HepG2 (cell line): Measurements from ENCODE around the gene STARD13. TPM values are rescaled to one million over a fixed set of nuclear protein-coding genes. Genes with fewer than 3 reads are reported as not detected.

Source experiments
- ATAC-seq: fragments of 200-7000 bp; cut with Tn5 transposase; 3 replicates; pipeline ENCODE4 v1.9.1; 2020; ENCODE audit warnings: mild to moderate bottlenecking, moderate library complexity
- BruUV-seq: library from RNA; stranded (reverse); fragments of 400-500 nt; replicated peaks from 2 replicates; lab custom pipeline; 2021; lab: Mats Ljungman, UMichigan
- CTCF ChIA-PET: fragments of 300-600 bp; formaldehyde crosslinking; extraction: SDS; loops from one replicate; lab custom pipeline; 2021; ENCODE audit warnings: low total read pairs, inconsistent platforms, low intra/inter-chr PET ratio; lab: Yijun Ruan, JAX
- POLR2A ChIA-PET: fragments of 350-600 bp; sonication (Branson Sonifier 250); formaldehyde crosslinking; loops from one replicate; lab custom pipeline; 2020; ENCODE audit warnings: antibody characterized with exemption, inconsistent platforms; lab: Yijun Ruan, JAX
- DNase-seq: peaks from one replicate; pipeline ENCODE4 v3.0.0-alpha.2; 2015; ENCODE audit warnings: low spot score
- FAIRE-seq: peaks from 3 replicates; lab custom pipeline; 2011; peaks lifted over from hg19 to GRCh38; lab: Jason Lieb, UNC
- H2AFZ ChIP-seq: one replicate; pipeline ENCODE4 v1.6.1; 2011; ENCODE audit warnings: low read length, inconsistent platforms
- H3K27ac ChIP-seq: fragments of 300-600 bp; 3 replicates; pipeline ENCODE4 v1.8.0; 2011; ENCODE audit warnings: mixed run types, mild to moderate bottlenecking, mixed read lengths, low read length, inconsistent platforms; ENCODE audit not compliant: insufficient read depth; ENCODE audit errors: extremely low read length
- H3K27me3 ChIP-seq, 2 experiments: fragments of 200-600 bp in 1 of 2; 2 replicates in 1 of 2; 3 replicates in 1 of 2; pipeline versions ENCODE4 v1.6.0 to v1.8.0; 2011; ENCODE audit warnings: low read length in 2 of 2, mild to moderate bottlenecking in 2 of 2, moderate library complexity in 2 of 2, inconsistent platforms in 1 of 2; ENCODE audit not compliant: insufficient read depth in 2 of 2, control insufficient read depth in 1 of 2
- H3K36me3 ChIP-seq, 2 experiments: fragments of 200-600 bp in 1 of 2; replicated peaks in 1 of 2; 2 replicates in 1 of 2; 3 replicates in 1 of 2; pipeline versions ENCODE4 v1.5.1 to v1.8.0; 2011; ENCODE audit warnings: low read length in 2 of 2, inconsistent platforms in 1 of 2; ENCODE audit not compliant: insufficient read depth in 2 of 2, control insufficient read depth in 1 of 2
- H3K4me1 ChIP-seq: 2 replicates; pipeline ENCODE4 v1.5.1; 2012; ENCODE audit warnings: low read length, inconsistent platforms; ENCODE audit not compliant: insufficient read depth
- H3K4me2 ChIP-seq: 2 replicates; pipeline ENCODE4 v1.6.0; 2011; ENCODE audit warnings: low read depth, low read length, inconsistent platforms
- H3K4me3 ChIP-seq, 3 experiments: fragments of 200-600 bp in 1 of 3; sonication (generic), shearing (Covaris generic) in 1 of 3; replicated peaks in 1 of 3; 2 replicates each; pipeline ENCODE4 v1.5.1; 2011 to 2016; ENCODE audit warnings: low read length in 3 of 3, inconsistent platforms in 2 of 3, low read depth in 2 of 3, mild to moderate bottlenecking in 2 of 3, control low read depth in 1 of 3, mixed read lengths in 1 of 3; ENCODE audit not compliant: insufficient read depth in 1 of 3
- H3K79me2 ChIP-seq: one replicate; pipeline ENCODE4 v1.6.1; 2011; ENCODE audit warnings: low read length, inconsistent platforms; ENCODE audit not compliant: insufficient read depth
- H3K9ac ChIP-seq: 2 replicates; pipeline ENCODE4 v1.6.0; 2011; ENCODE audit warnings: mild to moderate bottlenecking, low read depth, low read length, inconsistent platforms; ENCODE audit not compliant: insufficient read depth
- H3K9me3 ChIP-seq: 2 replicates; pipeline ENCODE4 v1.5.1; 2012; ENCODE audit warnings: mild to moderate bottlenecking, low read length
- H4K20me1 ChIP-seq: 2 replicates; pipeline ENCODE4 v1.6.0; 2011; ENCODE audit warnings: inconsistent platforms, mild to moderate bottlenecking, low read length, moderate library complexity; ENCODE audit not compliant: insufficient read depth
- GATA4 ChIP-seq: sonication (generic); IDR thresholded peaks from 2 replicates; pipeline ENCODE4 v1.6.1; 2016; ENCODE audit warnings: antibody characterized with exemption, low read depth, borderline replicate concordance
- KLF12 ChIP-seq: sonication (generic); formaldehyde crosslinking; IDR thresholded peaks from 2 replicates; pipeline ENCODE4 v1.4.0; 2020; ENCODE audit warnings: missing genetic modification reagents, borderline replicate concordance
- MAFF ChIP-seq: IDR thresholded peaks from 2 replicates; pipeline ENCODE4 v1.6.1; 2011; ENCODE audit warnings: low read depth, low read length, improper control_type of control experiment
- MAFK ChIP-seq, 2 experiments: IDR thresholded peaks in 1 of 2; conservative IDR thresholded peaks in 1 of 2; 2 replicates each; pipeline ENCODE4 v1.6.1; 2011; ENCODE audit warnings: improper control_type of control experiment in 2 of 2, low read length in 2 of 2
- NFKBIZ ChIP-seq: IDR thresholded peaks from 2 replicates; pipeline ENCODE4 v1.6.1; 2018; ENCODE audit warnings: missing genetic modification reagents, missing compliant biosample characterization
- PPARG ChIP-seq: conservative IDR thresholded peaks from 2 replicates; pipeline ENCODE4 v1.6.1; 2016; ENCODE audit warnings: missing biosample characterization, missing genetic modification reagents
- REXO4 ChIP-seq: sonication (generic); formaldehyde crosslinking; IDR thresholded peaks from 2 replicates; pipeline ENCODE4 v1.8.0; 2022; ENCODE audit warnings: missing genetic modification reagents, mild to moderate bottlenecking, borderline replicate concordance
- SIX1 ChIP-seq: sonication (generic); formaldehyde crosslinking; IDR thresholded peaks from 2 replicates; pipeline ENCODE4 v1.4.0; 2020; ENCODE audit warnings: missing genetic modification reagents, borderline replicate concordance
- ZNF136 ChIP-seq: sonication (generic); formaldehyde crosslinking; IDR thresholded peaks from 2 replicates; pipeline ENCODE4 v1.8.1; 2022; ENCODE audit warnings: low read depth, mild to moderate bottlenecking, moderate library complexity, missing genetic modification reagents
- ZNF350 ChIP-seq: sonication (generic); formaldehyde crosslinking; IDR thresholded peaks from 2 replicates; pipeline ENCODE4 v1.4.0; 2020; ENCODE audit warnings: mild to moderate bottlenecking, low read depth, missing genetic modification reagents, borderline replicate concordance
- ZNF7 ChIP-seq: IDR thresholded peaks from 2 replicates; pipeline ENCODE4 v1.6.1; 2016; ENCODE audit warnings: missing biosample characterization, missing genetic modification reagents
- WGBS: methylation state at CpG from one replicate; pipeline ENCODE4 v1.1.6; 2017; ENCODE audit warnings: low lambda C conversion rate; 5-methylcytosine and 5-hydroxymethylcytosine counted together
- in situ Hi-C: cut with HindIII; loops from 2 replicates; pipeline ENCODE4 v1.10.0; 2017; ENCODE audit warnings: low pct_unique_long_range_greater_than_20kb; ENCODE audit not compliant: extremely low pct_ligation_motif_present
- intact Hi-C: fragments of 100-400 bp; cut with micrococcal nuclease; formaldehyde crosslinking; loops from one replicate; pipeline ENCODE4 v1.10.0; 2022; ENCODE audit not compliant: unreplicated experiment
- polyA plus RNA-seq, 8 experiments: library from polyadenylated mRNA; depleted of rRNA in 3 of 8; stranded (reverse) in 7 of 8; unstranded in 1 of 8; fragments of >200 nt; fragmentation: Illumina TruSeq in 4 of 8; extraction: Trizol in 4 of 8; gene quantifications; 2 replicates each; pipeline versions ENCODE4 v1.2.1 to v1.2.3, GENCODE V29; 2011 to 2016; ENCODE audit warnings: low read depth in 4 of 8, missing spikeins in 1 of 8, mixed read lengths in 1 of 8; ENCODE audit not compliant: insufficient read depth in 1 of 8
- total RNA-seq, 5 experiments: library from RNA; depleted of rRNA; stranded (reverse); fragments of >200 nt; fragmentation: Illumina TruSeq; extraction: Trizol; gene quantifications; 2 replicates each; pipeline ENCODE4 v1.2.3, GENCODE V29; 2016; ENCODE audit warnings: low read depth in 1 of 5
- TF ChIP-seq, protein P1 (sequence below): sonication (generic); formaldehyde crosslinking; IDR thresholded peaks from 2 replicates; pipeline ENCODE4 v1.8.1; 2023; ENCODE audit warnings: missing genetic modification reagents, mild to moderate bottlenecking, borderline replicate concordance
- TF ChIP-seq, protein P2 (sequence below): sonication (generic); formaldehyde crosslinking; IDR thresholded peaks from 2 replicates; pipeline ENCODE4 v1.4.0; 2020; ENCODE audit warnings: missing genetic modification reagents, borderline replicate concordance

STARD13 gene
- total and polyA plus RNA-seq, 2 of the 13 experiments (the other 11 are each of a cell fraction or from before 2014, with no cell fraction given) = 12.8 to 14.3 TPM

DNA sequence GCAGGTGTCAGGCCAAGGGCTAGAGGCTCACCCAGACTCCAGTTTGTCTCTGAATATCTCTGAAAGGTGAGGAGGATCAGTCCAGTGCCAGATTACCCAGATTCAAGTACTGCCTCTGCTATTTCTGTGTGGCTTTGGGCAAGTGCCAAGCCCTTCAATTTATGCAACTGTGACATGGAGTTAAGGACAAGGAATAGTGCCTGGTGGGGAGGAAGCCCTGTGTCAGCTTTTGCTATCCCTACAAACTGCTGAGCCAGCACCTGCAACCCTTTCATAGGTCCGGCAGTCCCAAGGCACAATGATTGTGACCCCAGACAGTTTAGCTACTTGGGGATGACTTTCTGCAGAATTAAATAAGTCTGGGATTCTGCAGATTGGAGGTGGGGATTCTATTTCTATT lies 146.4 kb downstream of the STARD13 start:
- Histone ChIP-seq H3K79me2 (no peaks in the 10 kb centered on the region), H3K4me1 (no peaks in the 10 kb centered on the region), H2AFZ (no peak overlapping the region), H3K27ac (no peak overlapping the region), H3K9me3 (no peaks in the 10 kb centered on the region), H3K4me3 (no peak overlapping the region), H3K27me3 (no peaks in the 10 kb centered on the region), H3K36me3 (peaks cover 21 to 68% of the 10 kb centered on the region in 2 experiments), H3K4me2 (no peak overlapping the region), H3K9ac (no peak overlapping the region), H4K20me1 (no peaks in the 10 kb centered on the region)
- no TSS peak for BruUV-seq
- no peak for DNase-seq
- no peak for ATAC-seq
- ChIA-PET CTCF (no interaction called here), POLR2A (no interaction called here)
- WGBS = 75% methylated on average over 1 of the region's 1 CpG
- TF ChIP-seq, protein P1, sequence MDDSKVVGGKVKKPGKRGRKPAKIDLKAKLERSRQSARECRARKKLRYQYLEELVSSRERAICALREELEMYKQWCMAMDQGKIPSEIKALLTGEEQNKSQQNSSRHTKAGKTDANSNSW (CRISPR knock-in tag) = no peak
- peak; percentile 76 for TF ChIP-seq MAFF
- TF ChIP-seq MAFK (conservative IDR thresholded peaks at IDR 0.05 in 1 of 2, IDR thresholded peaks at IDR 0.05 in 1 of 2; ENCODE audit: low read length in 2 of 2) = peak; percentile 73 to 83
- in situ Hi-C loops = no loop called here
- intact Hi-C loops = no loop called here
- no peak for FAIRE-seq

DNA sequence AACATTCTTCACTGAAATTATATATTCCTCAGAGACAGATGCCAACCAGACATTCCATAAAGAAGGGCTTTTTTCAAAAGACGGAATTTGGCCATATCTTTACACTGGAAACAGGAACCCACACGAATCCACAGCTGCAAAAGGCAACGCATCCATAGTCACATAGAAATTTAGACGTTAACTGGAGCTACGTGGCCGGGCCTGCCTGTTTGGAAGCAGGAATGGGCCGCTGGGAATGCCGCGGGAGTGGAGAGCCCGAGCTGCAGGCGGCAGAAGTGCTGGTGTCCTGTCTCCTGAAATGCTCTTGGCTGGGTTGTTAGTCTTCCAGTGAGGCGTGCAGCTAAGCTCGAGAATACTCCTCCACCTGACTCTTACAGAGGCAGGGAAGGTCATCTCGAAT lies 147.1 kb downstream of the STARD13 start:
- ChIA-PET CTCF (no interaction called here), POLR2A (no interaction called here)
- Histone ChIP-seq H3K79me2 (no peaks in the 10 kb centered on the region), H3K4me1 (no peaks in the 10 kb centered on the region), H3K27me3 (no peaks in the 10 kb centered on the region), H3K4me3 (no peak overlapping the region), H3K27ac (no peak overlapping the region), H2AFZ (no peak overlapping the region), H3K36me3 (peaks cover 21 to 68% of the 10 kb centered on the region in 2 experiments), H3K4me2 (no peak overlapping the region), H4K20me1 (no peaks in the 10 kb centered on the region), H3K9me3 (no peaks in the 10 kb centered on the region), H3K9ac (no peak overlapping the region)
- no TSS peak for BruUV-seq
- in situ Hi-C loops = no loop called here
- intact Hi-C loops = no loop called here
- no peak for ATAC-seq
- no peak for FAIRE-seq
- WGBS = 96% methylated on average over 14 of the region's 14 CpGs
- DNase-seq = no peak
- TF ChIP-seq, protein P2, sequence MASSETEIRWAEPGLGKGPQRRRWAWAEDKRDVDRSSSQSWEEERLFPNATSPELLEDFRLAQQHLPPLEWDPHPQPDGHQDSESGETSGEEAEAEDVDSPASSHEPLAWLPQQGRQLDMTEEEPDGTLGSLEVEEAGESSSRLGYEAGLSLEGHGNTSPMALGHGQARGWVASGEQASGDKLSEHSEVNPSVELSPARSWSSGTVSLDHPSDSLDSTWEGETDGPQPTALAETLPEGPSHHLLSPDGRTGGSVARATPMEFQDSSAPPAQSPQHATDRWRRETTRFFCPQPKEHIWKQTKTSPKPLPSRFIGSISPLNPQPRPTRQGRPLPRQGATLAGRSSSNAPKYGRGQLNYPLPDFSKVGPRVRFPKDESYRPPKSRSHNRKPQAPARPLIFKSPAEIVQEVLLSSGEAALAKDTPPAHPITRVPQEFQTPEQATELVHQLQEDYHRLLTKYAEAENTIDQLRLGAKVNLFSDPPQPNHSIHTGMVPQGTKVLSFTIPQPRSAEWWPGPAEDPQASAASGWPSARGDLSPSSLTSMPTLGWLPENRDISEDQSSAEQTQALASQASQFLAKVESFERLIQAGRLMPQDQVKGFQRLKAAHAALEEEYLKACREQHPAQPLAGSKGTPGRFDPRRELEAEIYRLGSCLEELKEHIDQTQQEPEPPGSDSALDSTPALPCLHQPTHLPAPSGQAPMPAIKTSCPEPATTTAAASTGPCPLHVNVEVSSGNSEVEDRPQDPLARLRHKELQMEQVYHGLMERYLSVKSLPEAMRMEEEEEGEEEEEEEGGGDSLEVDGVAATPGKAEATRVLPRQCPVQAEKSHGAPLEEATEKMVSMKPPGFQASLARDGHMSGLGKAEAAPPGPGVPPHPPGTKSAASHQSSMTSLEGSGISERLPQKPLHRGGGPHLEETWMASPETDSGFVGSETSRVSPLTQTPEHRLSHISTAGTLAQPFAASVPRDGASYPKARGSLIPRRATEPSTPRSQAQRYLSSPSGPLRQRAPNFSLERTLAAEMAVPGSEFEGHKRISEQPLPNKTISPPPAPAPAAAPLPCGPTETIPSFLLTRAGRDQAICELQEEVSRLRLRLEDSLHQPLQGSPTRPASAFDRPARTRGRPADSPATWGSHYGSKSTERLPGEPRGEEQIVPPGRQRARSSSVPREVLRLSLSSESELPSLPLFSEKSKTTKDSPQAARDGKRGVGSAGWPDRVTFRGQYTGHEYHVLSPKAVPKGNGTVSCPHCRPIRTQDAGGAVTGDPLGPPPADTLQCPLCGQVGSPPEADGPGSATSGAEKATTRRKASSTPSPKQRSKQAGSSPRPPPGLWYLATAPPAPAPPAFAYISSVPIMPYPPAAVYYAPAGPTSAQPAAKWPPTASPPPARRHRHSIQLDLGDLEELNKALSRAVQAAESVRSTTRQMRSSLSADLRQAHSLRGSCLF (CRISPR knock-in tag) = no peak
- TF ChIP-seq KLF12 (CRISPR knock-in tag) (no peak), ZNF136 (CRISPR knock-in tag) (no peak), PPARG (no peak), ZNF7 (no peak), GATA4 (no peak), ZNF350 (CRISPR knock-in tag) (no peak), SIX1 (CRISPR knock-in tag) (no peak), REXO4 (no peak), NFKBIZ (CRISPR knock-in tag) (no peak)
